GM23338 (cell line): ENCODE data around the gene RPTOR.

Source experiments
- CTCF ChIP-seq, 2 experiments: fragments of 200-600 bp in 1 of 2; sonication (generic) in 1 of 2; conservative IDR thresholded peaks; 2 replicates each; pipeline versions ENCODE4 v1.5.1 to v1.6.1; 2016 to 2017; ENCODE audit warnings: antibody characterized with exemption in 2 of 2, low read depth in 2 of 2, mild to moderate bottlenecking in 2 of 2, moderate library complexity in 1 of 2
- ETS1 ChIP-seq: IDR thresholded peaks from 2 replicates; pipeline ENCODE4 v1.6.1; 2016; ENCODE audit warnings: antibody characterized with exemption
- EZH2 ChIP-seq: fragments of 200-600 bp; sonication (generic); IDR thresholded peaks from one replicate; pipeline ENCODE4 v1.8.0; 2017; ENCODE audit warnings: antibody characterized with exemption, mild to moderate bottlenecking, low read depth; ENCODE audit not compliant: unreplicated experiment
- EZH2phosphoT487 ChIP-seq: fragments of 200-600 bp; sonication (generic); IDR thresholded peaks from one replicate; pipeline ENCODE4 v1.8.1; 2018; ENCODE audit warnings: antibody characterized with exemption; ENCODE audit not compliant: unreplicated experiment
- JUNB ChIP-seq: IDR thresholded peaks from one replicate; pipeline ENCODE4 v1.6.1; 2016; ENCODE audit warnings: antibody characterized with exemption; ENCODE audit not compliant: unreplicated experiment
- ZNF114 ChIP-seq: fragments of 250-450 bp; sonication (Bioruptor Pico); IDR thresholded peaks from 2 replicates; pipeline ENCODE4 v1.5.0; 2020; ENCODE audit warnings: mild to moderate bottlenecking, moderate library complexity

- TF ChIP-seq CTCF (conservative IDR thresholded peaks at IDR 0.05; ENCODE audit: low read depth in 2 of 2) = no peak
- no peak for TF ChIP-seq EZH2
- no peak for TF ChIP-seq ZNF114 (CRISPR knock-in tag)
- TF ChIP-seq EZH2phosphoT487 = no peak
- no peak for TF ChIP-seq ETS1
- TF ChIP-seq JUNB = no peak
Observed at GRCh38 chr17:81000631-81001357, 456.2 kb downstream of the RPTOR start.
